NCI-H128 (cell line): ENCODE measurements around the gene LPAR2.
"Not testable (repeated sequence)": the region's sequence is repeated elsewhere in the genome, so short reads cannot be mapped to it uniquely, and the experiment has no call there.

Source experiments
- DNase-seq: peaks from one replicate; lab custom pipeline; 2025; ENCODE audit not compliant: unreplicated experiment; lab: John Stamatoyannopoulos, UW

The LPAR2 gene

DNA sequence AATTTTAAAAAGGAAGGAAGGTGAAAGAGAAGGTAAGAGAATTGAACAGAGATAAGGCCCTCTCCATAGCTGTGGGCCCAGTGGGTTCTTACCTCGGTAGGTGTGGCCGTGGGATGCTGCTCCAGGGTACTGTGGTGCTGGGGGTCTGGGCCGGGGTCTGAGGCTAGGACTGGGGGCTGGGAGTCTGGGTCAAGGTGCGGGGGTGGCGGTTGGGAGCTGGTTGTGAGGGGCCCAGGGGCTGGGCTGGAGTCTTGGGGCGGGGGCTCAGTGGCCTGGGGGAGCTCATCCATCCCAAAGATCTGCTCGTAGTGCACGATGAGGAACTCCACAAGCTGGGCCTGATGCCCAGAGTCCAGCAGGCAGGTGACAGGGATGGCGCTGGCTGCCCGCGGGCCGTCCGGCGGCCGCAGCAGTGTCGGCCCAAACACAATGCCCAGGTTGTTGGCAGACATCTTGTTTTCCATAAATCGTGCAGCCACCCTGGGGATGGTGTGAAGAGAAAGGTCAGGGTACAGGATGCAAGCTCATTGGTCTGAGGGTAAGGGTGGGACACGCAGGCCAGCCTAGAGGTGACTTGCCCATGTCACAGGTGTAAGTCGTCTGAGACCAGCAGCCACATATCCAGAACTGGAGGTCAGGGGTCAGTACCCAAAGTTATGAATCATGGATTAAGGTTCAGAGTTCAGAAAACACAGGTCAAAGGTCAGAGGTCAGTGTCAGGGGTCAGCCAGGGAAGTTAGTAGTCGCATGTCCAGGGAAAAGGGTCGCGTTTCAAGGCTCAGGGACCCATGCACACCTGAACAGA, 5.9 kb upstream of the LPAR2 start:
- DNase-seq: no peak

GRCh38 chr19:19632661-19633060, 4.6 kb upstream of the LPAR2 start:
- no peak for DNase-seq

DNA sequence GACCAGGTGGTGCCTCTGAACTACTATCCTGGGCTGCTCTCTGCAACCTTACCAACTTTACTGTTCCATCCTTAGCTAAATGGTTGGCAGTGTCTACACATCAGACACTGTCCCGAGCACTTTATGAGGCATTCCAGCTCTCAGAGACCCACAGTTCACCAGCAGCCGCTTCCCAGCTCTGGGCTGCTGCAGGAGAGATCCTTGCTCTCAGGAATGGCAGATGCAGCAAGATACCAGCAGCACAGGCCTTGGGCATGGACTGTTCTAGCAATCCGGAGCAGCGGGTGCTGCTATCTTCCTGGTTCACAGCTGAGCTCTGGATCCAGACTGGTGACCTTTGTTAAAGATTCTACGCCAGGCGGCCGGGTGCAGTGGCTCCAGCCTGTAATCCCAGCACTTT, 3.3 kb upstream of the LPAR2 start:
- DNase-seq: no peak

- no peak for DNase-seq
These were observed 2.4 kb upstream of the LPAR2 start for GRCh38 chr19:19630426-19630825.

GRCh38 chr19:19630062-19630414, 2.0 kb upstream of the LPAR2 start:
- DNase-seq: no peak

GRCh38 chr19:19628501-19629134, 598 bp upstream of the LPAR2 start:
- DNase-seq: peak; percentile 11

GRCh38 chr19:19626516-19627472, 1.2 kb downstream of the LPAR2 start:
- no peak for DNase-seq

- no peak for DNase-seq
These were observed 3.9 kb downstream of the LPAR2 start for GRCh38 chr19:19624032-19624570.

DNA sequence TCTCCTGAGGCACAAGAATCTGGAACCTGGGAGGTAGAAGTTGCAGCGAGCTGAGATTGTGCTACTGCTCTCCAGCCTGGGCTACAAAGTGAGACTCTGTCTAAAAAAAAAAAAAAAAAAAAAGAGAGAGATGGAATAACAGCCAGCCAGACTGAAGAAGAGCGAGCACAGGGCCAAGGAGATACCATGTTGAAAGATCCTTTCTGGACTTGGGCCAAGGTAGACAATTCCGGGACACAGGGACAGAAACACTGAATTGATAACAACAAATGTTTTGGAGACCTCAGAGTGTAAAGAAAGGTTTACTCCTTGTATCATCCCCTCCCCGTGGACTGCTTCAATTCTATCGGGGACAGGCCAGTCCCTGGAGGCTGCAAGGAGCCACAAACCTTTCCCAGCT, 4.6 kb downstream of the LPAR2 start:
- no peak for DNase-seq

- DNase-seq: no peak
These were observed 8.2 kb downstream of the LPAR2 start for GRCh38 chr19:19619849-19620210.

DNA sequence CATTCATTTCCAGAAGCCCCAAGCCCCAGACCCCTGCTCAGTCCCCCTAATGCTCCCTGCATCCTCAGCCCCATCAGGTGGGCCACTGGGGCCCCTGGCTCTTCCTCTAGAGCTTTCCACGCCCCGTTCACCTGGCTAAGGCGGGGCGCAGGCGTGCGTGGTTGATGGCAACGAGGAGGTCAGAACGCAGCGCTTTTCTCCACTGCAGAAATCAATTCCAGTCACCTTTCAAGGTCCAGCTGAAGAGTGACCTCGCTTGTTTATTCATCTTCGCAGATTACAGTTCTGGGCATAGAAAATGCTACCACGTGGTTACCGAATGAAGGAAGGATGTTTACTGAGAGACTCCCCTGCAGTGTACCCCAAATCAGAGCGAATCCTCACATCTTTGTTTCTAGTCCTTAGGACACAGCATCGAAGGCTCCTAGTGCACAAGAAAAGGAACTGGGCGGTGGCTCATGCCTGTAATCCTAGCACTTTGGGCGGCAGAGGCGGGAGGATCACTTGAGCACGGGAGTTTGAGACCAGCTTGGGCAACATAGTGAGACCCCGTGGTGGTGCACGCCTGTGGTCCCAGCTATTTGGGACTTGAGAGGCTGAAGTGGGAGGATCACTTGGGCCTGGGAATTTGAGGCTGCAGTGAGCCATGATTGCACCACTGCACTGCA, 8.7 kb downstream of the LPAR2 start:
- no peak for DNase-seq

DNA sequence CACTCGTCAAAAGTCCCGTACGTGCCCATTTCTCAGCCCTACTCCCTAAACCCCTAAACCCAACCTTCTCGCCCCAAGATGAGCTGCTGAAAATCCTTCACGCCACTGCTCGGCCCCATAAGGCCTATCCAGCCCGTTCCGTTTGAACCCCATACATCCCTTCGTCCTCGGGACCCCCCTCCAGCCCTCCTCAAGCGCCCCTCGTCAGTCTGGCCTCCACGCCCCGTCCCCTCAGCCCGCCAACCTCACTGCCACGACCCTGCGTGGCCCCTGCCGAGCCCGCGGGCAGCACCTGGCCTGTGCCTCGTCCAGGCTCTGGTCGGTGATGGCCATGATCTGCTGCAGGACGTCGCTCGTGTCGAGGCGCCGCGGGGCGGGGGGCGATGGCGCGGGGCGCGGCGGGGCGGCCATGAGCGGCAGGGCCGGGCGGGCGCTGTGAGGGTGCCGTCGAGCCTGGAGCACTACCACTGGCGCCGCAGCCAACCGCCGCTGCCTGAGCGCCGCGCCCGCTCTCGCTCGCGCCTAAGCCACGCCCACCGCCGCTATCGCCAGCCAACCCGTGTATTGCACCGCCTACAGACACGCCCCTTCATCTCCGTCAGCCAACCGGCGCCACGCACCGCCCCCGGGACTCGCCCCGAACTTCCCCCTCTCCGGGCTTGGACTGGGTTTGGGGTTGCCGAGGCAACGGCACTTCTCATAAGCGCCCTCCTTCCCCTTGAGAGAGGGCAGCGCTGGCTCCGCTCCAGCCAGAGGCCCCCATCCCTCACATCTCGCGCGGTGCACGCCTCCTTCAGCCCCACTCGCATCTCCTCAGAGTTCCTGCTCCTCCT, 9.6 kb downstream of the LPAR2 start, which contains the start of gene PBX4:
PBX4 (minus strand) TSS at position 469 of the 833 bp plus-strand sequence; CDS start at position 411, 58 bp downstream.
- DNase-seq: peak; percentile 98

- DNase-seq: no peak
These were observed 12.9 kb downstream of the LPAR2 start for GRCh38 chr19:19615086-19615485.

GRCh38 chr19:19613506-19613905, 14.5 kb downstream of the LPAR2 start:
- no peak for DNase-seq

DNA sequence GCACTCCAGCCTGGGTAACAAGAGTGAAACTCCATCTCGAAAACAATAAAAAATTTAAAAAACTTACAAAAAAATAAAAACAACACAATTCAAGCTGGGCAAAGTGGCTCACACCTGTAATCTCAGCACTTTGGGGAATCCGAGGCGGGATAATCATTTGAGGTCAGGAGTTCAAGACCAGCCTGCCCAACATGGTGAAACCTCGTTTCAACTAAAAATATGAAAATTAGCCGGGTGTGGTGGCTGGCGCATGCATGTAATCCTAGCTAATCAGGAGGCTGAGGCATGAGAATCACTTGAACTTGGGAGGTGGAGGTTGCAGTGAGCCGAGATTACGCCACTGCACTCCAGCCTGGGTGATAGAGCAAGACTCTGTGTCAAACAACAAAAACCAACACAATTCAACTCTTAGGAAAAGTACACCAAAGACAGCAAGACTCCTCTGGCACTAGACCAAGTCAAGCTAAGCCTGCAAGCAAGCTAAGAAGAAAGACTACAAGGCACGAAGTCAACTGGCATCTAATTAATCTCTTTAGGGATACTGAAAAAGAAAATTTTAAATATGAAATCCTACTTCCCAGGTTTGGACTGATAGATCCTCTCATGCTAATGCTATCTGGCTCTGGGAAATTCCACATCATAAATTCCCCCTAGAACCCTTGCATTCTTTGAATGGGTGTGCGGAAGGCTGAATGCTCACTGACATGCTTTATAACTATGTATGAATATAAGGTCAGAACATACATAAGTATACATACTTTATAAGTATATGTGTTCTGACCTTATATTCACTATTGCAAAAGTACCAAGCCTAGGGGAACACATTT, 17.4 kb downstream of the LPAR2 start:
- DNase-seq: no peak

DNA sequence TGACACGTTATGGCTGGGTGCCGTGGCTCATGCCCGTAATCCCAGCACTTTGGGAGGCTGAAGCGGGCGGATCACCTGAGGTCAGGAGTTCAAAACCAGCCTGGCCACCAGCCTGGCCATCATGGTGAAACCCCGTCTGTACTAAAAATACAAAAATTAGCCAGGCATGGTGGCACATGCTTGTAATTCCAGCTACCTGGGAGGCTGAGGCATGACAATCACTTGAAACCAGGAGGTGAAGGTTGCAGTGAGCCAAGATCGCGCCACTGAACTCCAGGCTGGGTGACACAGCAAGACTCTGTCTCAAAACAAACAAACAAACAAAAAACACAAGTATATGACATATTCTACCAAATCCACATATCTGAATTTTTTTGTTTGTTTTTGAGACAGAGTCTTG, 21.3 kb downstream of the LPAR2 start:
- not testable (repeated sequence) for DNase-seq

DNA sequence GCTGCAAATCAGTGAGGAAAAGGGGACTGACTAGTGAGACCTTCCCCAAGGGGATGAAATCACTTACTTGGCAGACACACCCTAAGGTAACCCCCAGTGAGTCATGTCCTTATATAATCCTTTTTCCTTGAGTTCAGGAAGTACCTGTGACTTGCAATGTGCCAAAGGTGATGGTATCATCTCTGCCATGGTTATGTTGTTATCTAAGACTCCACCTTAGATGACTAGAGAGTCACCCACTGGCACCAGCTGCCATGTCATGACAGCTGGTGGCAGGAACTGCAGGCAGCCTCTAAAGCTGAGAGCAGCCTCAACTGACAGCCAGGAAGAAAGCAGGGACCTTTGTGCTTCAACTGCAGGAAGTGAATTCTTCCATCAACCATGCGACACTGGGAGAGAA, 22.0 kb downstream of the LPAR2 start:
- no peak for DNase-seq

GRCh38 chr19:19602713-19603324, 25.2 kb downstream of the LPAR2 start:
- no peak for DNase-seq
